Measurements from ENCODE around the gene CIITA.

CIITA gene

DNA sequence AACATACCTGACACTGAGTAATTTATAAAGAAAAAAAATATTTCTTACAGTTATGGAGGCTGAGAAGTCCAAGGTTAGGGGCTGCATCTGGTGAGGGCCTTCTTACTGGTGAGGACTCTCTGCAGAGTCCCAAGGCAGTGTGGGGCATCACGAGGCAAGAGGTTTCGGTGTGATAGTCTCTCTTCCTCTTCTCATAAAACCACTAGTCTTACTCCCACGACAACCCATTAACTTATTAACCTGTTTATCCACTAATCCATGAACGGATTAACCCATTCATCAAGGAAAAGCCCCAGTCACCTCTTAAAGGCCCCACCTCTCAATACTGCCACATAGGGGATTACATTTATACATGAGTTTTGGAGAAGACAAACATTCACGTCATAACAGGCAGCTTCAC is 20.1 kb downstream of the CIITA start:
- H3K4me3 ChIP-seq (ENCODE audit: low read depth, low read length), result no peak overlapping the region
- no peak for DNase-seq (ENCODE audit: low read depth)

DNA sequence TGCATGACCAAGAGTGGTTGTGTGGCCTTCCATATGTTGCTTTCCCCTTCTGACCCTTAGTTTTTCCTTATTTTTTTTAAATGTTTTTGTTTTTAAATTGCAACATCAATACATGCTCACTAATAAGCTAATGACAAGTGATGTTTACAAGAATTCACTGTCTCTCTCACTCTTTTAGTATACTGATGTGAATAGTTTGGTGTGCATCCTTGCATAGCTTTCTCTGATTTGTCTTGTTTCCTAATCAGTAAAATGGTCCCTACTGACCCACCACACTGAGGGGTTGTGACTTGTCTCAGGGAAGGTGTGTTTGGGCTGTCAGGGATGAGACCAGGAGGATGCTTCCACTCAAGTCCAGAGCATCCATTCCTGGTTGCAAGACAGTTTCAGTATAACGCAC is 26.0 kb downstream of the CIITA start:
- DNase-seq (ENCODE audit: low read depth), result no peak
- no peak overlapping the region for H3K4me3 ChIP-seq (ENCODE audit: low read depth, low read length)
- TF ChIP-seq, protein P1, sequence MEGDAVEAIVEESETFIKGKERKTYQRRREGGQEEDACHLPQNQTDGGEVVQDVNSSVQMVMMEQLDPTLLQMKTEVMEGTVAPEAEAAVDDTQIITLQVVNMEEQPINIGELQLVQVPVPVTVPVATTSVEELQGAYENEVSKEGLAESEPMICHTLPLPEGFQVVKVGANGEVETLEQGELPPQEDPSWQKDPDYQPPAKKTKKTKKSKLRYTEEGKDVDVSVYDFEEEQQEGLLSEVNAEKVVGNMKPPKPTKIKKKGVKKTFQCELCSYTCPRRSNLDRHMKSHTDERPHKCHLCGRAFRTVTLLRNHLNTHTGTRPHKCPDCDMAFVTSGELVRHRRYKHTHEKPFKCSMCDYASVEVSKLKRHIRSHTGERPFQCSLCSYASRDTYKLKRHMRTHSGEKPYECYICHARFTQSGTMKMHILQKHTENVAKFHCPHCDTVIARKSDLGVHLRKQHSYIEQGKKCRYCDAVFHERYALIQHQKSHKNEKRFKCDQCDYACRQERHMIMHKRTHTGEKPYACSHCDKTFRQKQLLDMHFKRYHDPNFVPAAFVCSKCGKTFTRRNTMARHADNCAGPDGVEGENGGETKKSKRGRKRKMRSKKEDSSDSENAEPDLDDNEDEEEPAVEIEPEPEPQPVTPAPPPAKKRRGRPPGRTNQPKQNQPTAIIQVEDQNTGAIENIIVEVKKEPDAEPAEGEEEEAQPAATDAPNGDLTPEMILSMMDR (IDR thresholded peaks at IDR 0.05; ENCODE audit: control insufficient read depth, extremely low read depth, insufficient read depth), result no peak

More for the DNA sequence above, 20.1 kb downstream of the CIITA start:
- TF ChIP-seq, protein P1 (IDR thresholded peaks at IDR 0.05; ENCODE audit: control insufficient read depth, extremely low read depth, insufficient read depth), result no peak

DNA sequence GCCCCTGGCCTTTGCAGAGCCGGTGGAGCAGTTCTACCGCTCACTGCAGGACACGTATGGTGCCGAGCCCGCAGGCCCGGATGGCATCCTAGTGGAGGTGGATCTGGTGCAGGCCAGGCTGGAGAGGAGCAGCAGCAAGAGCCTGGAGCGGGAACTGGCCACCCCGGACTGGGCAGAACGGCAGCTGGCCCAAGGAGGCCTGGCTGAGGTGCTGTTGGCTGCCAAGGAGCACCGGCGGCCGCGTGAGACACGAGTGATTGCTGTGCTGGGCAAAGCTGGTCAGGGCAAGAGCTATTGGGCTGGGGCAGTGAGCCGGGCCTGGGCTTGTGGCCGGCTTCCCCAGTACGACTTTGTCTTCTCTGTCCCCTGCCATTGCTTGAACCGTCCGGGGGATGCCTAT is 29.5 kb downstream of the CIITA start:
- TF ChIP-seq, protein P1 (IDR thresholded peaks at IDR 0.05; ENCODE audit: control insufficient read depth, extremely low read depth, insufficient read depth), result no peak
- H3K4me3 ChIP-seq (ENCODE audit: low read depth, low read length), result no peak overlapping the region
- no peak for DNase-seq (ENCODE audit: low read depth)

DNA sequence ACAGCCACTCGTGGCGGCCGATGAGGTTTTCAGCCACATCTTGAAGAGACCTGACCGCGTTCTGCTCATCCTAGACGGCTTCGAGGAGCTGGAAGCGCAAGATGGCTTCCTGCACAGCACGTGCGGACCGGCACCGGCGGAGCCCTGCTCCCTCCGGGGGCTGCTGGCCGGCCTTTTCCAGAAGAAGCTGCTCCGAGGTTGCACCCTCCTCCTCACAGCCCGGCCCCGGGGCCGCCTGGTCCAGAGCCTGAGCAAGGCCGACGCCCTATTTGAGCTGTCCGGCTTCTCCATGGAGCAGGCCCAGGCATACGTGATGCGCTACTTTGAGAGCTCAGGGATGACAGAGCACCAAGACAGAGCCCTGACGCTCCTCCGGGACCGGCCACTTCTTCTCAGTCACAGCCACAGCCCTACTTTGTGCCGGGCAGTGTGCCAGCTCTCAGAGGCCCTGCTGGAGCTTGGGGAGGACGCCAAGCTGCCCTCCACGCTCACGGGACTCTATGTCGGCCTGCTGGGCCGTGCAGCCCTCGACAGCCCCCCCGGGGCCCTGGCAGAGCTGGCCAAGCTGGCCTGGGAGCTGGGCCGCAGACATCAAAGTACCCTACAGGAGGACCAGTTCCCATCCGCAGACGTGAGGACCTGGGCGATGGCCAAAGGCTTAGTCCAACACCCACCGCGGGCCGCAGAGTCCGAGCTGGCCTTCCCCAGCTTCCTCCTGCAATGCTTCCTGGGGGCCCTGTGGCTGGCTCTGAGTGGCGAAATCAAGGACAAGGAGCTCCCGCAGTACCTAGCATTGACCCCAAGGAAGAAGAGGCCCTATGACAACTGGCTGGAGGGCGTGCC is 30.1 kb downstream of the CIITA start:
- no peak for DNase-seq (ENCODE audit: low read depth)
- H3K4me3 ChIP-seq (ENCODE audit: low read depth, low read length), result no peak overlapping the region
- TF ChIP-seq, protein P1 (IDR thresholded peaks at IDR 0.05; ENCODE audit: control insufficient read depth, extremely low read depth, insufficient read depth), result no peak

DNA sequence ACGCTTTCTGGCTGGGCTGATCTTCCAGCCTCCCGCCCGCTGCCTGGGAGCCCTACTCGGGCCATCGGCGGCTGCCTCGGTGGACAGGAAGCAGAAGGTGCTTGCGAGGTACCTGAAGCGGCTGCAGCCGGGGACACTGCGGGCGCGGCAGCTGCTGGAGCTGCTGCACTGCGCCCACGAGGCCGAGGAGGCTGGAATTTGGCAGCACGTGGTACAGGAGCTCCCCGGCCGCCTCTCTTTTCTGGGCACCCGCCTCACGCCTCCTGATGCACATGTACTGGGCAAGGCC is 30.7 kb downstream of the CIITA start:
- no peak for DNase-seq (ENCODE audit: low read depth)
- no peak overlapping the region for H3K4me3 ChIP-seq (ENCODE audit: low read depth, low read length)
- TF ChIP-seq, protein P1 (IDR thresholded peaks at IDR 0.05; ENCODE audit: control insufficient read depth, extremely low read depth, insufficient read depth), result no peak

DNA sequence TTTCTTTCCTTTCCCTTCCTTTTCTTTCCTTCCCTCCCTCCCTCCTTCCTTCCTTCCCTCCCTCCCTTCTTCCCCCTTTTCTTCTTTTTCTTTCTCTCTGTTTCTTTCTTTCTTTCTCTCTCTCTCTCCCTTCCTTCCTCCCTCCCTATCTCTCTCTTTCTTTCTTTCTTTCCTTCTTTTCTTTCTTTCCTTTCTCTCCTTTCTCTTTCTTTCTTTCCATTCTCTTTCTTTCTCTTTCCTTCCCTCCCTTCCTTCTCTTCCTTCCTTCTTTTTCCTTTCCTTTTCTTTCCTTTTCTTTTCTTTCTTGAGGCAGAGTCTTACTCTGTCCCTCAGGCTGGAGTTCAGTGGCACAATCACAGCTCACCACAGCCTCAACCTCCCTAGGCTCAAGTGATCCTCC is 34.3 kb downstream of the CIITA start:
- DNase-seq (ENCODE audit: low read depth), result no peak
- TF ChIP-seq, protein P1 (IDR thresholded peaks at IDR 0.05; ENCODE audit: control insufficient read depth, extremely low read depth, insufficient read depth), result no peak
- no peak overlapping the region for H3K4me3 ChIP-seq (ENCODE audit: low read depth, low read length)

DNA sequence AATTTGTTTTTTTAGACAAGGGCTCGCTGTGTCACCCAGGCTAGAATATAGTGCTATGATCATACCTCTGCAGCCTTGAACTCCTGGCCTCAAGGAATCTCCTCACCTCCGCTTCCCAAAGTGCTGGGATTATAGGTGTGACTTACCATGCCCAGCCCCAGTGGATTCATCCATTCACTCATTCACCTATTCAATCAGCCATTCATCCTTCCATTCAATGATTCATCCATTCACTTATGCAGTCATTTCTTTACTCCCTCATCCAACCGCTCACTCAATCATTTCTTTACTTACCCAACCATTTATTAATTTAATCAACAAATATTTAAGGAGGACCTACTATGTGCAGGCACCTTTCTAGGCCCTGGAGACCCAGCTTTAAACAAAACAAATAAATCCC is 39.5 kb downstream of the CIITA start:
- TF ChIP-seq, protein P1 (IDR thresholded peaks at IDR 0.05; ENCODE audit: control insufficient read depth, extremely low read depth, insufficient read depth), result no peak
- no peak overlapping the region for H3K4me3 ChIP-seq (ENCODE audit: low read depth, low read length)
- no peak for DNase-seq (ENCODE audit: low read depth)
